Ascending aorta (tissue), 2 donors: ENCODE results near the gene ANKK1. TPM values are rescaled to one million over a fixed set of nuclear protein-coding genes. Genes with fewer than 3 reads are reported as not detected.

Experiments
- DNase-seq, 2 donors: peaks; one replicate each; pipeline ENCODE4 v3.0.0-alpha.2; 2019; ENCODE audit warnings: low spot score in 2 of 2
- H3K27ac ChIP-seq, 2 donors: fragments of 200-600 bp; sonication (generic); one replicate each; pipeline ENCODE4 v1.5.1; 2016 to 2017; ENCODE audit warnings: mild to moderate bottlenecking in 1 of 2
- H3K27me3 ChIP-seq: fragments of 200-600 bp; sonication (generic); one replicate; pipeline ENCODE4 v1.5.1; 2017
- H3K36me3 ChIP-seq, 2 donors: fragments of 200-600 bp; sonication (generic); one replicate each; pipeline ENCODE4 v1.5.1; 2016
- H3K4me1 ChIP-seq, 2 donors: fragments of 200-600 bp; sonication (generic); one replicate each; pipeline ENCODE4 v1.5.1; 2016 to 2017; ENCODE audit warnings: mild to moderate bottlenecking in 1 of 2
- H3K4me3 ChIP-seq, 2 donors: fragments of 200-600 bp; sonication (generic); one replicate each; pipeline ENCODE4 v1.5.1; 2016 to 2017; ENCODE audit warnings: mild to moderate bottlenecking in 1 of 2
- H3K9me3 ChIP-seq, 2 donors: fragments of 200-600 bp; sonication (generic); one replicate each; pipeline ENCODE4 v1.5.1; 2016
- intact Hi-C: fragments of 100-400 bp; cut with DNase I; formaldehyde crosslinking; loops from one replicate; pipeline ENCODE4 v1.15.1; 2023
- total RNA-seq: library from RNA; depleted of rRNA; stranded (reverse); fragments of >200 nt; gene quantifications from one replicate; pipeline ENCODE4 v1.1.0, GENCODE V29; 2016
- TF ChIP-seq, protein P1 (sequence below), 3 experiments: fragments of 200-600 bp in 2 of 3; fragments of 450-650 bp in 1 of 3; sonication (generic) in 2 of 3; IDR thresholded peaks; one replicate each; pipeline ENCODE4 v1.5.1; 2016 to 2019; ENCODE audit warnings: antibody characterized with exemption in 3 of 3, mild to moderate bottlenecking in 1 of 3, moderate library complexity in 1 of 3

Gene ANKK1
- total RNA-seq, 1 donor from 2014 or later = not detected

DNA sequence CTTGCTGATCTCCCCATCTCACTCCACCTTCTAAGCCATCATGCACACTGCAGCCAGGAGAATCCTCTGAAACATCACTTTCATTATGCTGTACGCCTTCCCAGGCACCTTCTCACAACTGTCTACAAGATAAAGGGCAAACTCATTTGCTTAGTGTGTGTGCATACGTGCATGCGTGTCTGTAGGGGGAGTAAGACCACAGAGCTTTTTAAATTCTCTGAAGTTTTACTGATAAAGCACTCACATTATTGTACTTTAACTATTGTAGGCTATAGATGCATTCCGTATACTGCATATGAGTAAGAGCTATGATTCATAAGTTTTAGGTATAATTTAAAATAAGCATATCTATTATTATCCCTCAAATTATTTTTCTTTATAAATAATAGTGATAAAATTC is 15.3 kb upstream of the ANKK1 start:
- Histone ChIP-seq H3K27me3 (no peaks in the 10 kb centered on the region), H3K4me1 (no peaks in the 10 kb centered on the region), H3K27ac (no peak overlapping the region), H3K36me3 (peaks cover 7 to 9% of the 10 kb centered on the region in 2 donors), H3K4me3 (no peak overlapping the region), H3K9me3 (no peaks in the 10 kb centered on the region)
- intact Hi-C loops = loop anchor here (5.0 kb wide), 1 partner anchor 360 kb away; no protein-coding TSS in a partner anchor
- TF ChIP-seq, protein P1, sequence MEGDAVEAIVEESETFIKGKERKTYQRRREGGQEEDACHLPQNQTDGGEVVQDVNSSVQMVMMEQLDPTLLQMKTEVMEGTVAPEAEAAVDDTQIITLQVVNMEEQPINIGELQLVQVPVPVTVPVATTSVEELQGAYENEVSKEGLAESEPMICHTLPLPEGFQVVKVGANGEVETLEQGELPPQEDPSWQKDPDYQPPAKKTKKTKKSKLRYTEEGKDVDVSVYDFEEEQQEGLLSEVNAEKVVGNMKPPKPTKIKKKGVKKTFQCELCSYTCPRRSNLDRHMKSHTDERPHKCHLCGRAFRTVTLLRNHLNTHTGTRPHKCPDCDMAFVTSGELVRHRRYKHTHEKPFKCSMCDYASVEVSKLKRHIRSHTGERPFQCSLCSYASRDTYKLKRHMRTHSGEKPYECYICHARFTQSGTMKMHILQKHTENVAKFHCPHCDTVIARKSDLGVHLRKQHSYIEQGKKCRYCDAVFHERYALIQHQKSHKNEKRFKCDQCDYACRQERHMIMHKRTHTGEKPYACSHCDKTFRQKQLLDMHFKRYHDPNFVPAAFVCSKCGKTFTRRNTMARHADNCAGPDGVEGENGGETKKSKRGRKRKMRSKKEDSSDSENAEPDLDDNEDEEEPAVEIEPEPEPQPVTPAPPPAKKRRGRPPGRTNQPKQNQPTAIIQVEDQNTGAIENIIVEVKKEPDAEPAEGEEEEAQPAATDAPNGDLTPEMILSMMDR (IDR thresholded peaks at IDR 0.05) = peak in 1 of 3 experiments; percentile 24
- no peak for DNase-seq

DNA sequence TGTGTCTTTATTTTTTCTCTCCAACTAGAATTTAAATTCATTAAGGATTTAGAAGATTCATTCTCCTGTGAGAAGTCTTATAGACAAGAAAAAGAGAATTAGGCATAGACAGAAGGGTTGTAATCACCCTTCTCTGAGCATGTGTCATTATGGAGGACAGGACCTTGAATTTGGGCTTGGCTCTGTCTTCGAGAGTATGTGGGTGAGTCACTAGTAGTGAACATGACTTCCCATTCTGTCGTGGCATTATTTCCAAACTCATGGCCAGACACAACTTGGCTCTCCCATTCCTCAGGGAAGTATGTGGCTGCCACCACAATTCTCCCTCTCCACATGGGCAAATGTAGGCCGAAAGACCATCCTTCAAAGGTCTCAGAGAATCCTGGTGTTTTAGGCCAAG is 14.3 kb upstream of the ANKK1 start:
- no peaks in the 10 kb centered on the region for H3K4me1 ChIP-seq
- TF ChIP-seq, protein P1 (IDR thresholded peaks at IDR 0.05) = no peak
- H3K36me3 ChIP-seq = peaks cover 3 to 5% of the 10 kb centered on the region in 2 donors
- no peak overlapping the region for H3K4me3 ChIP-seq
- DNase-seq = no peak
- intact Hi-C loops = loop anchor here (5.0 kb wide), 1 partner anchor 359 kb away; no protein-coding TSS in a partner anchor
- H3K27ac ChIP-seq = no peak overlapping the region
- no peaks in the 10 kb centered on the region for H3K9me3 ChIP-seq
- H3K27me3 ChIP-seq = no peaks in the 10 kb centered on the region

DNA sequence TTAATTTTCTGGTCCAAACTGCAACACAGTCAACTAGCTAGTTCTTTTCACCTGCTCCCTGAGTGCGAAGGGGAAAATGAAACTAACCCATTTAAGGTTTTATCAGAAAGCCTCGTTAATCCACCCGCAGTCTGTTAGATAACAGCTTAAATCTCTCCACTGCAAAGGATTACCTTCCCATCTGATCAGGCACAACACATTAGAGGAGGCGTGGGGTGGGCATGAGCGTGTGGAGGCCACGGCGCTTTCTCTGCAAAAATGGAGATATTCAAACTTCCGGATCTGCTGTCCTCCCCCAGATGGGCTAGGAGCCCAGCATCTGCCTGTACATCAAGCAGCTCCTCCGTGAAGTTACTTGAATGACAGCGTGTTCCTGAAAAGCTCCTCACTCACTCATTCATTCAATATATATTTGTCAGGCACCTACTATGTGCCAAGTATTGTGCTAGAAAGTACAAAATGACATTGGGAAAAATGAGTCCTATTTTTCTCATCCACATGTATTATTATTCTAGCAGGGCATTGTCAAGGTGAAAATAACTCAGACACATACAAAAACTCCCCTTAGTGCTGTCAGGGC is 13.5 kb upstream of the ANKK1 start:
- H3K36me3 ChIP-seq = peaks cover 0 to 3% of the 10 kb centered on the region in 2 donors
- H3K4me1 ChIP-seq = no peaks in the 10 kb centered on the region
- H3K27ac ChIP-seq = no peak overlapping the region
- no peaks in the 10 kb centered on the region for H3K27me3 ChIP-seq
- DNase-seq = no peak
- TF ChIP-seq, protein P1 (IDR thresholded peaks at IDR 0.05) = no peak
- no peaks in the 10 kb centered on the region for H3K9me3 ChIP-seq
- intact Hi-C loops = loop anchor here (5.0 kb wide), 1 partner anchor 358 kb away; no protein-coding TSS in a partner anchor
- H3K4me3 ChIP-seq = no peak overlapping the region

DNA sequence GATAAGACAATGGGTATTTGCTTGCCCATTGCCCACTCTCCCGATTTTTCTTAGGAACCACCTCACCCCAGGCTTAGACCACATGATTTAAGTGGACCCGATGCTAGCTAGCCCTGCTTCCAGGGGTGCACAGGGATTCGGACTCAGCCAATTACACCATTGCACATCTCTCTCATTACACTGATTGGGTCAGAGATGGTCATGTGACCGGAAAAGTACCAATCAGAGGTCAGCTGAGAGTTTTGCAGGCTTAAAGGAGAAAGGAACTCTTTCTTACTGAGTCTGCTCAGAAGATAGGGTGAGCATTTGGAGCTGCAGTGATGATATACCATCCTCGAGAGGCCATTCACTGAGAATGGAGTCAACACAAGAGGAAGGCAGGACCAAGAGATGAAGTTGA is 12.2 kb upstream of the ANKK1 start:
- intact Hi-C loops = no loop called here
- no peak for DNase-seq
- Histone ChIP-seq H3K4me3 (no peak overlapping the region), H3K27ac (no peak overlapping the region), H3K9me3 (no peaks in the 10 kb centered on the region), H3K27me3 (no peaks in the 10 kb centered on the region), H3K4me1 (no peaks in the 10 kb centered on the region), H3K36me3 (peaks cover 0 to 3% of the 10 kb centered on the region in 2 donors)
- TF ChIP-seq, protein P1 (IDR thresholded peaks at IDR 0.05) = no peak

DNA sequence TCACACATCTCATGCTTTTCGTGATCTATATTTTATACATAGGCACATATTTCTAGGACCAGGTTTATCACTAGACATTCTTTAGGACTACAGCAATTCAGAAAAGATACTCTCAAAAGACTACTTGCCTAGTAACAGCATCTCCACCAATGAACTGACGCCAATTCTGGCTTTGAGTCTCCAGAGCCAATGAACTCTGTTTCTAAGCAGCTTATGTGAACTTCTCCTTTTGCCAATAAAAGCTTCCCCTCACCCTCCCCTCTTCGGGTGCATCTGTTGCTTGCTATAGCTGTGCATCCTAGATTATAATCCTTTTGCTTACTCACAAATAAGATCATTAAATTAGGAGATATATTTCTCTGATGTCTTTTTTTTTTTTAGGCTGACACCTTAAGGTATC is 11.4 kb upstream of the ANKK1 start:
- no peaks in the 10 kb centered on the region for H3K27me3 ChIP-seq
- no peaks in the 10 kb centered on the region for H3K4me1 ChIP-seq
- no peaks in the 10 kb centered on the region for H3K9me3 ChIP-seq
- H3K36me3 ChIP-seq = no peaks in the 10 kb centered on the region
- TF ChIP-seq, protein P1 (IDR thresholded peaks at IDR 0.05) = no peak
- no peak overlapping the region for H3K27ac ChIP-seq
- intact Hi-C loops = no loop called here
- H3K4me3 ChIP-seq = no peak overlapping the region
- DNase-seq = no peak
